H1 (cell line): ENCODE data around the gene HHAT. TPM values are rescaled to one million over a fixed set of nuclear protein-coding genes. Genes with fewer than 3 reads are reported as not detected.
A peak's percentile ranks its signal among the peaks of the same experiment; 100 is the strongest.

ENCODE experiments used
- CTCF ChIA-PET: fragments of 300-600 bp; sonication (Branson Sonifier 250); formaldehyde crosslinking; loops from one replicate; lab custom pipeline; 2021; ENCODE audit not compliant: partially characterized antibody; lab: Charles Lee
- POLR2A ChIA-PET: fragments of 300-600 bp; sonication (Branson Sonifier 250); formaldehyde crosslinking; loops from one replicate; lab custom pipeline; 2021; ENCODE audit warnings: inconsistent platforms; ENCODE audit not compliant: partially characterized antibody; lab: Charles Lee
- DNase-seq, 2 experiments: peaks; one replicate each; pipeline versions ENCODE4 v3.0.0 to v3.0.0-alpha.2; 2010 to 2022; ENCODE audit warnings: low spot score in 2 of 2, low read depth in 1 of 2, mixed read lengths in 1 of 2
- FAIRE-seq: peaks from 2 replicates; lab custom pipeline; 2011; peaks lifted over from hg19 to GRCh38; lab: Jason Lieb, UNC
- H2AFZ ChIP-seq: 2 replicates; pipeline ENCODE4 v1.8.1; 2012; ENCODE audit warnings: low read length, inconsistent platforms
- H2AK5ac ChIP-seq: 2 replicates; pipeline ENCODE4 v1.6.1; 2013; ENCODE audit warnings: low read depth, low read length
- H2BK120ac ChIP-seq: replicated peaks from 2 replicates; pipeline ENCODE3; 2013; ENCODE audit warnings: low read depth, low read length, inconsistent platforms
- H2BK12ac ChIP-seq: 2 replicates; pipeline ENCODE4 v1.6.1; 2013; ENCODE audit warnings: low read depth, low read length
- H2BK15ac ChIP-seq: 2 replicates; pipeline ENCODE4 v1.6.1; 2013; ENCODE audit warnings: low read length
- H2BK20ac ChIP-seq: 2 replicates; pipeline ENCODE4 v1.6.1; 2013; ENCODE audit warnings: low read length
- H2BK5ac ChIP-seq: 2 replicates; pipeline ENCODE4 v1.6.1; 2013; ENCODE audit warnings: low read depth, low read length
- H3K14ac ChIP-seq: 2 replicates; pipeline ENCODE4 v1.6.1; 2013; ENCODE audit warnings: inconsistent platforms; ENCODE audit not compliant: insufficient read length
- H3K18ac ChIP-seq: 2 replicates; pipeline ENCODE4 v1.6.1; 2013; ENCODE audit warnings: low read length; ENCODE audit errors: extremely low read depth
- H3K23ac ChIP-seq: 2 replicates; pipeline ENCODE4 v1.6.1; 2013; ENCODE audit warnings: inconsistent platforms; ENCODE audit not compliant: insufficient read length
- H3K23me2 ChIP-seq: 2 replicates; pipeline ENCODE4 v1.6.1; 2013; ENCODE audit warnings: low read depth, low read length
- H3K27ac ChIP-seq: 2 replicates; pipeline ENCODE4 v1.6.1; 2011; ENCODE audit warnings: low read depth, low read length, inconsistent platforms
- H3K27me3 ChIP-seq, 4 experiments: replicated peaks in 1 of 4; 1 replicate in 1 of 4; 2 replicates in 3 of 4; pipeline versions ENCODE4 v1.6.1 to v1.8.1; 2011 to 2013; ENCODE audit warnings: low read length in 3 of 4, mild to moderate bottlenecking in 3 of 4, inconsistent platforms in 2 of 4, mixed read lengths in 2 of 4, moderate library complexity in 1 of 4; ENCODE audit not compliant: control insufficient read depth in 3 of 4, insufficient read depth in 3 of 4; ENCODE audit errors: extremely low read depth in 1 of 4
- H3K36me3 ChIP-seq, 4 experiments: 2 replicates each; pipeline versions ENCODE4 v1.6.1 to v1.8.1; 2011 to 2013; ENCODE audit warnings: mild to moderate bottlenecking in 4 of 4, low read length in 3 of 4, moderate library complexity in 2 of 4, control low read depth in 1 of 4, inconsistent platforms in 1 of 4; ENCODE audit not compliant: insufficient read depth in 4 of 4, control insufficient read depth in 2 of 4
- H3K4ac ChIP-seq: replicated peaks from 2 replicates; pipeline ENCODE3; 2013; ENCODE audit warnings: low read length, low read depth, mixed read lengths, inconsistent platforms; ENCODE audit not compliant: insufficient read length
- H3K4me1 ChIP-seq, 4 experiments: replicated peaks in 1 of 4; 1 replicate in 1 of 4; 2 replicates in 3 of 4; pipeline versions ENCODE4 v1.6.1 to v1.8.1; 2011 to 2013; ENCODE audit warnings: low read length in 3 of 4, inconsistent platforms in 2 of 4, mixed read lengths in 1 of 4; ENCODE audit not compliant: insufficient read depth in 4 of 4, control insufficient read depth in 3 of 4
- H3K4me2 ChIP-seq, 2 experiments: 2 replicates each; pipeline versions ENCODE4 v1.6.1 to v1.8.1; 2011 to 2013; ENCODE audit warnings: low read depth in 2 of 2, low read length in 2 of 2, control low read depth in 1 of 2, inconsistent platforms in 1 of 2, mild to moderate bottlenecking in 1 of 2; ENCODE audit not compliant: insufficient read depth in 1 of 2
- H3K4me3 ChIP-seq, 4 experiments: fragments of 200-600, 300-600 bp in 1 of 4; sonication (generic), shearing (Covaris generic), sonication (Bioruptor Twin) in 1 of 4; 2 replicates each; pipeline versions ENCODE4 v1.5.1 to v1.8.1; 2011 to 2016; ENCODE audit warnings: low read length in 4 of 4, low read depth in 3 of 4, control low read depth in 2 of 4, inconsistent platforms in 2 of 4, mild to moderate bottlenecking in 2 of 4, mixed read lengths in 1 of 4, moderate library complexity in 1 of 4; ENCODE audit not compliant: insufficient read depth in 2 of 4; ENCODE audit errors: extremely low read depth in 1 of 4
- H3K56ac ChIP-seq: replicated peaks from 2 replicates; pipeline ENCODE3; 2013; ENCODE audit warnings: low read depth, mild to moderate bottlenecking, mixed read lengths, low read length, inconsistent platforms; ENCODE audit not compliant: insufficient read length
- H3K79me1 ChIP-seq: 2 replicates; pipeline ENCODE4 v1.6.1; 2013; ENCODE audit warnings: low read depth, low read length, control low read depth
- H3K79me2 ChIP-seq, 2 experiments: 2 replicates each; pipeline versions ENCODE4 v1.6.1 to v1.8.1; 2012 to 2013; ENCODE audit warnings: low read length in 2 of 2, mild to moderate bottlenecking in 2 of 2, inconsistent platforms in 1 of 2; ENCODE audit not compliant: insufficient read depth in 2 of 2, control insufficient read depth in 1 of 2
- H3K9ac ChIP-seq, 4 experiments: replicated peaks in 1 of 4; 1 replicate in 1 of 4; 2 replicates in 3 of 4; pipeline versions ENCODE4 v1.6.1 to v1.8.1; 2011 to 2013; ENCODE audit warnings: low read depth in 3 of 4, low read length in 3 of 4, control low read depth in 2 of 4, mild to moderate bottlenecking in 2 of 4, moderate library complexity in 2 of 4, inconsistent platforms in 1 of 4; ENCODE audit errors: extremely low read depth in 1 of 4
- H3K9me3 ChIP-seq, 2 experiments: 2 replicates each; pipeline versions ENCODE4 v1.6.1 to v1.8.1; 2012 to 2013; ENCODE audit warnings: mild to moderate bottlenecking in 2 of 2, moderate library complexity in 2 of 2, control low read depth in 1 of 2, inconsistent platforms in 1 of 2, low read depth in 1 of 2, low read length in 1 of 2, mixed read lengths in 1 of 2; ENCODE audit not compliant: insufficient read depth in 2 of 2
- H4K20me1 ChIP-seq, 2 experiments: replicated peaks in 1 of 2; 2 replicates each; pipeline versions ENCODE3 to v1.8.1; 2011 to 2013; ENCODE audit warnings: inconsistent platforms in 2 of 2, low read length in 2 of 2, mild to moderate bottlenecking in 1 of 2; ENCODE audit not compliant: insufficient read depth in 2 of 2, control insufficient read depth in 1 of 2
- H4K5ac ChIP-seq: 2 replicates; pipeline ENCODE4 v1.6.1; 2013; ENCODE audit warnings: low read length, low read depth, mixed read lengths, inconsistent platforms; ENCODE audit not compliant: insufficient read length
- H4K8ac ChIP-seq: 2 replicates; pipeline ENCODE4 v1.8.0; 2013; ENCODE audit warnings: mild to moderate bottlenecking, moderate library complexity, low read length, inconsistent platforms; ENCODE audit not compliant: insufficient read depth; ENCODE audit errors: extremely low read depth
- H4K91ac ChIP-seq: replicated peaks from 2 replicates; pipeline ENCODE3; 2013; ENCODE audit warnings: low read length, mixed read lengths, inconsistent platforms; ENCODE audit not compliant: insufficient read length
- BACH1 ChIP-seq: IDR thresholded peaks from 2 replicates; pipeline ENCODE4 v1.6.1; 2012; ENCODE audit warnings: low read length, improper control_type of control experiment
- BCL11A ChIP-seq, 2 experiments: IDR thresholded peaks; one replicate each; pipeline ENCODE4 v1.6.1; 2011; ENCODE audit warnings: low read depth in 2 of 2, low read length in 2 of 2, mild to moderate bottlenecking in 2 of 2
- CBX8 ChIP-seq: fragments of 300-800, 300-1000 bp; sonication (generic); IDR thresholded peaks from 2 replicates; pipeline ENCODE4 v1.7.1; 2016; ENCODE audit warnings: low read depth, low read length, borderline replicate concordance
- CHD1 ChIP-seq: IDR thresholded peaks from 2 replicates; pipeline ENCODE4 v1.6.1; 2012; ENCODE audit warnings: low read depth, low read length, improper control_type of control experiment
- CHD2 ChIP-seq: IDR thresholded peaks from 2 replicates; pipeline ENCODE4 v1.6.1; 2012; ENCODE audit warnings: low read length, improper control_type of control experiment
- CREB1 ChIP-seq: IDR thresholded peaks from 2 replicates; pipeline ENCODE4 v1.6.1; 2012; ENCODE audit warnings: inconsistent platforms
- EGR1 ChIP-seq: IDR thresholded peaks from 2 replicates; pipeline ENCODE4 v1.6.1; 2011; ENCODE audit warnings: low read depth, low read length, borderline replicate concordance
- EP300 ChIP-seq, 2 experiments: IDR thresholded peaks; 1 replicate in 1 of 2; 2 replicates in 1 of 2; pipeline ENCODE4 v1.6.1; 2011 to 2012; ENCODE audit warnings: low read depth in 2 of 2, low read length in 2 of 2, mild to moderate bottlenecking in 2 of 2, borderline replicate concordance in 1 of 2, inconsistent platforms in 1 of 2, moderate library complexity in 1 of 2
- FOSL1 ChIP-seq: IDR thresholded peaks from 2 replicates; pipeline ENCODE4 v1.6.1; 2011; ENCODE audit warnings: mild to moderate bottlenecking, low read depth, low read length, moderate library complexity; ENCODE audit not compliant: insufficient read depth
- POU5F1 ChIP-seq: IDR thresholded peaks from 2 replicates; pipeline ENCODE4 v1.6.1; 2011; ENCODE audit warnings: low read depth, mild to moderate bottlenecking, low read length, moderate library complexity
- RAD21 ChIP-seq, 2 experiments: IDR thresholded peaks in 1 of 2; conservative IDR thresholded peaks in 1 of 2; 2 replicates each; pipeline ENCODE4 v1.6.1; 2011; ENCODE audit warnings: low read depth in 2 of 2, low read length in 2 of 2, improper control_type of control experiment in 1 of 2, inconsistent platforms in 1 of 2, mild to moderate bottlenecking in 1 of 2, moderate library complexity in 1 of 2
- SAP30 ChIP-seq: fragments of 300-600 bp; sonication (generic); IDR thresholded peaks from 2 replicates; pipeline ENCODE4 v1.7.1; 2012; ENCODE audit warnings: low read length, moderate library complexity, mild to moderate bottlenecking, inconsistent platforms; ENCODE audit not compliant: insufficient read depth, insufficient replicate concordance
- SIRT6 ChIP-seq: IDR thresholded peaks from one replicate; pipeline ENCODE4 v1.7.1; 2012; ENCODE audit warnings: low read length, inconsistent platforms
- SIX5 ChIP-seq: IDR thresholded peaks from 2 replicates; pipeline ENCODE4 v1.6.1; 2011; ENCODE audit warnings: mild to moderate bottlenecking, low read depth, low read length
- TAF7 ChIP-seq: optimal IDR thresholded peaks from 2 replicates; pipeline ENCODE3; 2011; ENCODE audit warnings: low read depth, mild to moderate bottlenecking, inconsistent platforms, low read length, moderate library complexity, borderline replicate concordance
- TCF12 ChIP-seq: IDR thresholded peaks from 2 replicates; pipeline ENCODE4 v1.6.1; 2011; ENCODE audit warnings: low read depth, mild to moderate bottlenecking, low read length
- YY1 ChIP-seq: IDR thresholded peaks from 2 replicates; pipeline ENCODE4 v1.6.1; 2011; ENCODE audit warnings: low read depth, mild to moderate bottlenecking, low read length
- polyA plus RNA-seq, 7 experiments: library from polyadenylated mRNA; depleted of rRNA in 3 of 7; stranded (reverse) in 5 of 7; unstranded in 2 of 7; fragments of >200 nt in 5 of 7; fragments of 200-250 nt in 2 of 7; gene quantifications; 1 replicate in 5 of 7; 2 replicates in 1 of 7; 4 replicates in 1 of 7; pipeline versions ENCODE4 v1.2.1 to v1.2.3, GENCODE V29; 2011 to 2013; ENCODE audit warnings: missing spikeins in 2 of 7, mixed read lengths in 2 of 7
- total RNA-seq: library from RNA; stranded (reverse); fragmentation: NEBNext Ultra II Directional; extraction: Animal tissue kit (Norgen Biotek cat#: 25700); gene quantifications from 2 replicates; pipeline ENCODE4 v1.2.1, GENCODE V29; 2021

HHAT gene
- total and polyA plus RNA-seq, 2 of the 8 experiments (the other 6 are each of a cell fraction or from before 2014, with no cell fraction given): 0.15 to 0.51 TPM

- Histone ChIP-seq H3K23ac (no peak overlapping the region), H2AK5ac (no peak overlapping the region), H2BK20ac (no peak overlapping the region), H3K4ac (no peak overlapping the region), H2BK120ac (no peak overlapping the region), H3K27me3 (no peaks in the 10 kb centered on the region), H3K56ac (no peak overlapping the region), H4K91ac (peak overlapping the region; percentile 0), H3K14ac (no peak overlapping the region), H3K36me3 (no peaks in the 10 kb centered on the region), H2BK12ac (no peak overlapping the region), H2AFZ (no peak overlapping the region), H3K9ac (no peak overlapping the region), H3K18ac (no peak overlapping the region), H4K8ac (no peak overlapping the region), H2BK5ac (no peak overlapping the region), H3K23me2 (no peaks in the 10 kb centered on the region), H3K4me3 (no peak overlapping the region), H2BK15ac (no peak overlapping the region), H3K9me3 (no peaks in the 10 kb centered on the region), H3K79me1 (no peaks in the 10 kb centered on the region), H3K4me2 (no peak overlapping the region), H3K4me1 (no peaks in the 10 kb centered on the region; a peak in 1 of 7 replicates), H3K27ac (no peak overlapping the region), H4K20me1 (no peaks in the 10 kb centered on the region), H4K5ac (no peak overlapping the region), H3K79me2 (no peaks in the 10 kb centered on the region)
- POLR2A ChIA-PET: no interaction called here
- FAIRE-seq (no peak), DNase-seq (no peak)
- CTCF ChIA-PET: interaction anchor here (0.8 kb wide), 1 partner anchor 40 kb away, joined by 4 read pairs; no protein-coding TSS in a partner anchor
- TF ChIP-seq TCF12 (no peak), EP300 (IDR thresholded peaks at IDR 0.05; ENCODE audit: borderline replicate concordance in 1 of 2, low read depth in 2 of 2, low read length in 2 of 2) (no peak), SIRT6 (no peak), CHD1 (no peak), FOSL1 (no peak), POU5F1 (no peak), YY1 (no peak), BACH1 (no peak), SAP30 (no peak), EGR1 (no peak), SIX5 (no peak), CBX8 (no peak), CHD2 (no peak), RAD21 (IDR thresholded peaks at IDR 0.05 in 1 of 2, conservative IDR thresholded peaks at IDR 0.05 in 1 of 2; ENCODE audit: low read depth in 2 of 2, low read length in 2 of 2) (no peak), TAF7 (no peak), BCL11A (IDR thresholded peaks at IDR 0.05; ENCODE audit: low read depth in 2 of 2, low read length in 2 of 2) (no peak), CREB1 (no peak)
These were observed 146.6 kb downstream of the HHAT start for GRCh38 chr1:210475321-210475720.
